HL-60/S4 (cell line): Measurements from ENCODE around the gene RNGTT.
"Not testable (repeated sequence)": the region's sequence is repeated elsewhere in the genome, so short reads cannot be mapped to it uniquely, and the experiment has no call there.

Experiments
- in situ Hi-C: fragments of 300-500 bp; cut with MboI; formaldehyde crosslinking; loops from 2 replicates; pipeline ENCODE4 v1.14.3; 2022; ENCODE audit warnings: low sequenced_read_pairs

RNGTT gene

DNA sequence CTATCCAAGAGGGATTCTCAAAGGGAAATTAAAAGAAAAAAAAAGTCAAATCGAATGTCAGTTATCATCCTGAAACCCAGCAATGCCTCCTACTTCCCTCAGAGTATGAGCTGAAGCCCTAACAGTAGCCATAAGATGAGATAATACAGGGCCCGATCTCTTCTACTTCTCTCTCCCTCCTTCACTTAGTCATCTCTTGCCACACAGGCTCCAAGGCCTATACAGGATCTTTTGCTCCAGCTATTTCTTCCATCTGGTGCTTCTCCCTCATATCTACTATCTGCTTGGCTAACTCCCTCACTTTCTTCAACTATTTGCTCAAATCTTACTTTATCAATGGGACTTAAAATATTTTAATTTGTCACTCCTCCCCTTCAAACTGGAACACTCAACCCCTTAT is 215.3 kb downstream of the RNGTT start:
- in situ Hi-C loops: no loop called here

DNA sequence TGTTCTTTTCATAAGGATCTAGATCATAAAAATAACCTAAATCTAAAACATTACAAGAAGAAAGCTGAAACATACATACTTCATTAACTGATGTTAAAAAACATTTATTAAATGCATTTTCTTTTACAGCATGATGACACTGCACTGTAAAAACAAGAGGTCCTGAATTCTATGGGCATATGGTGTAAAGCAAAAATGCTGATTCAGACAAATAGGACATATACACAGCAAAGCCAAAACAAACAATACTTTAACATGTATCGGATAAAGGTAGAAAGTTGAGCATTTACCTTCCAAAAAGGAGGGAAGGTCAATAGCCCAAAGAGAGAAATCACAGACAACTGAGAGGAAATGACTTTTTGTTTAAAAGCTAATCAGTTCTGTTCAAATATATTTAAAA is 221.5 kb downstream of the RNGTT start:
- in situ Hi-C loops: no loop called here

DNA sequence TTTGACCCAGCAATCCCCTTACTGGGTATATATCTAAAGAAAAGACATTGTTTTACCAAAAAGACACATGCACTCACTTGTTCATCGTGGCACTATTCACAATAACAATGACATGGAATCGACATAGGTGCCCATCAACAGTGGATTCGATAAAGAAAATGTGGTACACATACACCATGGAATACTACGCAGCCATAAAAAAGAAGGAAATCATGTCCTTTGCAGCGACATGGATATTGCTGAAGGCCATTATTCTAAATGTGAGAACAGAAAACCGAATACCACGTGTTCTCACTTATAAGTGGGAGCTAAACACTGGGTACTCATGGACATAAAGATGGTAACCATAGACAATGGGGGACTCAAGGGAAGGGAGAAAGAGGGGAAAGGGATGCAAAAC is 222.3 kb downstream of the RNGTT start:
- in situ Hi-C loops: no loop called here

DNA sequence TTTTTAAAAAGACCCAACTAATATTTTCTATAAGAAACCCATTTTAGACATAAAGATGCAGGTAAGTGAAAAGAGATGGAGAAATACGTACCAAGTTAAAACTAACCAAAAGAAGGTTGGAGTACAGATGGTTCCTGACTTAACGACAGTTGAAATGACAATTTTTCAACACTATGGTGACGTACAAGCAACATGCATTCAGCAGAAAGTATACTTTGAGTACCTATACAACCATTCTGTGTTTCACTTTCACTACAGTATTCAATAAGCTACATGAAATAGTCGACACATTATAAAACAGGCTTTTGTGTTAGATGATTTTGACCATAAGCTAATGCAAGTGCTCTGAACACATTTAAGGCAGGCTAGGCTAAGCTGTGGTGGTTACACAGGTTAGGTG is 228.9 kb downstream of the RNGTT start:
- in situ Hi-C loops: no loop called here

DNA sequence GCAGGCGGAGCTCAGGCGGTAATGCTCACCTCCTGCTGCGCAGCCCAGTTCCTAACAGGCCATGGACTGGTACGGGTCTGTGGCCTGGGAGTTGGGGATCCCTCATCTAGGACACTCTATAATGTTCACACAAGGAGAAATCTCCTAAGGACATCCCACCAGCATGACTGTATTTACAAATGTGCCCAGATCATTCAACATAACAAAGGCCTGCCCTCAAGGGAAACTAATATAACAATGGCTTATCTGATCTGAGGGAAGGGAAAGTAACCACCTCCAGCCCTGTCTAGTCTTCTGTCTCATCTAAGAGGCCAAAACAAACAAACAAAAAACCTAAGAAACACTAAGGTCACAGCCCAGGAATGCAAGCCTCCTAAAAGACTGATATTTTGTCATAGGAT is 232.8 kb downstream of the RNGTT start:
- in situ Hi-C loops: no loop called here

DNA sequence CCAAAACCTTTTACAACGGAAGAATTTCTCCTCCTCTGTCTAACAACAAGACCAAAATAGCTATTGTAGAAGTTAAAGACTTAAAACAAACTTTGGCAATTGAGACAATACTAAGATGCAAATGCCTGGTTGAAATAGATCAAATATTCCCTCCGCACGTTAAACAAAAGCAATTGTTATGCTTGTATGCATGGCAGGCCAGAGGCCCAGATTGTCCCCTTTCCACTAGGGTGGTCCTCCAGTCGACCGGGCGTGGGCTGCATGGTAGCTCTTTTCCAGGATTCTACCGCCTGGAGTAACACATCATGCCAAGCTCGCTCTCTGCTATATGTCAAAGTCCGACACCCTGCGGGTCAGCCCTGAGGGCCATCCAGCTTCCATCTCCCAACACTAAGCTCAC is 234.7 kb downstream of the RNGTT start:
- in situ Hi-C loops: no loop called here

DNA sequence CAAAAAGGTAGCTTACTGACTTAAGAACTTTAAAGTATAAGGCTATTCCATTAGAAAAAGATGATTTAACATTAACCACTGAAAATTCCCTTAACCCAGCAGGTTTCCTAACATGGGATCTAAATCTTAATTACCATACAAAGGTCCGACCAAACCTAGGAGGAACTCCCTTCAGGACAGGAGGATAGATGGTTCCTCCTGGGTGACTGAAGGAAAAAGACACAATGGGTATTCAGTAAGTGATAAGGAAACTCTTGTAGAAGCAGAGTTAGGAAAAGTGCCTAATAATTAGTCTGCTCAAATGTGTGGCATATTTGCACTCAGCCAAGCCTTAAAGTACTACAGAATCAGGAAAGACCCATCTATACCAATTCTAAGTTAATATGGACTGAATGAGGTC is 237.0 kb downstream of the RNGTT start:
- in situ Hi-C loops: not testable (repeated sequence)

DNA sequence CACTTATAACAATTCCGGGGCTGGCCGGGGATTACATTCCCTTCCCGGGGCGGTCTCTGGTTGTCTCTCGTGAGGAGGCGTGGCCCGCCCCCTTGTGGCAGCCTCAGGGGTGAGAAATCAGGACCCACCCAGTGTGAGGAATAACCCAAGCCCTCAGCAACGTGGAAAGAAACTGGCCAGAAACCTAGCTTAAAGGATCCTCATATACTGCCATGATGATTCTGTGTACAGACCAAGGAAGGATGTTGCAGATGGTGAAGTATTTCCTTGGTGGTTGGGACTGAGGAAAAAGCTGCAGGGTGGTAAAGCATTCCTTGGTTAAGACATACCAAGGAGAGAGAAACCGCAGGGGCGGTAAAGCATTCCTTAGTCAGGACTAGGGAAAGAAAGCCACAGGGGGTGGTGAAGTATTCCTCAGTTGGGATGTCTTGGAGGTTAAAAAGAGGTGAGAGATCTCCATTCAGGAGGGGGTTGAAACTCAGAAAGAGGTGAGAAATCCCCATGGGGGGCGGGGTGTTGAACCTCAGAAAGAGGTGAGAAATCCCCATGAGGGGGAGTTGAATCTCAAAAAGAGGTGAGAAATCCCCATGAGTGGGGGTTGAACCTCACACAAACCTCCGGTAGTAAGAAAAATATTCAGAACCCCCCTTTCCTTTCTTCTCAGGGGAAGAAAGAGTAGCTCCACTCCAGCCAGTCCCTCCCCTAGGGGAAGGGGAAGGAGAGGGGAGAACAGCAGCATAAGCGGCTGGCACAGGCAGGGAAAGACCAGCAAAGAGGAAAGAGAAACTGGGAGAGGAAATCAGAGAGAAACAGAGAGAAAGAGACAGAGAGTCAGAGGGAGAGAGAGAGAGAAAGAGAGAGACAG is 238.1 kb downstream of the RNGTT start:
- in situ Hi-C loops: no loop called here

DNA sequence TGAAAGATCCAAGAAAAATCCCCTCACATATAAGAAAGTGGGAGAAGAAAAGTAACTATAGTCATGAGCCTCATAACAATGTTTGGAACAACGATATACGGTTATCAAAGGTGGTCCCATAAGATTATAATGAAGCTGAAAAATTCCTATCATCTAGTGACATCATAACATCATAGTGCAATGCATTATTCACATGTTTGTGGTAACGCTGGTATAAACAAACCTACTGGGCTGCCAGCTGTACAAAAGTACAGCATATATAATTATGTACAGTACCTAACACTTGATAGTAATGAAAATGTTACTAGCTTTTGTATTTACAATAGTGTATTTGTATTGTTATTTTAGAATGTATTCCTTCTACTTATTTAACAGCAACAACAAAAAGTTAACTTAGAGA is 240.7 kb downstream of the RNGTT start:
- in situ Hi-C loops: no loop called here

DNA sequence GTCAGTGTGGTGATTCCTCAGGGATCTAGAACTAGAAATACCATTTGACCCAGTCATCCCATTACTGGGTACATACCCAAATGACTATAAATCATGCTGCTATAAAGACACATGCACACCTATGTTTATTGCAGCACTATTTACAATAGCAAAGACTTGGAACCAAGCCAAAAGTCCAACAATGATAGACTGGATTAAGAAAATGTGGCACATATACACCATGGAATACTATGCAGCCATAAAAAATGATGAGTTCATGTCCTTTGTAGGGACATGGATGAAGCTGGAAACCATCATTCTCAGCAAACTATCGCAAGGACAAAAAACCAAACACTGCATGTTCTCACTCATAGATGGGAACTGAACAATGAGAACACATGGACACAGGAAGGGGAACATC is 247.0 kb downstream of the RNGTT start:
- in situ Hi-C loops: not testable (repeated sequence)

DNA sequence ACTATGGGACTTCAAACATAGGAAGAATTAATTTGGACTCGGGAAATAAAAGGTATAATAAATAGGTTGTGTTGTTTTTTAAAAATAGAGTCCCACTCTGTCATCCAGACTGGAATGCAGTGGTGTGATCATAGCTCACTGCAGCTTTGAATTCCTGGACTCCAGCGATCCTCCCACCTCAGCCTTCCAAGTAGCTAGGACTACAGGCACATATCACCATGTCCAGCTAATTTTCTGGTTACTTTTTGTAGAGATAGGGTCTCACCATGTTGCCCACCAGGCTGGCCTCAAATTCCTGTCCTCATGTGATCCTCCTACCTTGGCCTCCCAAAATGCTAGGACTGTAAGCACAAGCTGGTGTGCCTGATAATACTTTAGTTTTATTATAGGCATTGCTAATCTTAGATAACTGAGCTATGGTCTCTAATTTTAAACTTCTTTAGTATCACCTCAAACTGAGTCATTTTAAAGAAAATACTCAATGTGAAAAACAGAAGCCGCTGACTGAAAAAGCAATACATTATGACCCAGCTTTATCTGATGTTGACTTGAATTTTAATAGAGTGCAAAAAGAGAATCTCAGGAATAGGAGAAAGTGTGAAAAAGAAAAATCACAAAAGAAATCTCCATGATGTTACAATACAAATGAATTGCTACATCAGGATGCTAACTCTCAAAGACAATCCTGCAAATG is 251.0 kb downstream of the RNGTT start:
- in situ Hi-C loops: no loop called here

DNA sequence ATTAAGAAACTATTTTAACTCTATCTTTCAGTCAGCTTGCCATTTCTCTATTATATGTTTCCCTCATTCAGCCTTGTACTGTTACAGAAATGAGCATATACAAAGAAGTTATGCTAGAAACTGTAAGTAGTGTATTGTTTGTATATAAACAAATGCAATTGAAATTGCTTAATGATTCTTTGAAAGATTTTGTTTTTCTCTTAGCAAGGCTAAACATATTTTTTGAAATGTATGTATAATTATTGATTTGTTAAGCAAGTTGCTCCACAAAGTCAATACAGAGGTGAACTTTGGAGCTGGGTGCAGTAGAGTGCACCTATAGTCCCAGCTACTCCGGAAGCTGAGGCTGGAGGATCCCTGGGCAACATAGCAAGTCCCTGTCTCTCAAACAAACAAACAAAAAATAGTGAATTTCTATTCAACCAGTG is 253.6 kb downstream of the RNGTT start:
- in situ Hi-C loops: no loop called here

DNA sequence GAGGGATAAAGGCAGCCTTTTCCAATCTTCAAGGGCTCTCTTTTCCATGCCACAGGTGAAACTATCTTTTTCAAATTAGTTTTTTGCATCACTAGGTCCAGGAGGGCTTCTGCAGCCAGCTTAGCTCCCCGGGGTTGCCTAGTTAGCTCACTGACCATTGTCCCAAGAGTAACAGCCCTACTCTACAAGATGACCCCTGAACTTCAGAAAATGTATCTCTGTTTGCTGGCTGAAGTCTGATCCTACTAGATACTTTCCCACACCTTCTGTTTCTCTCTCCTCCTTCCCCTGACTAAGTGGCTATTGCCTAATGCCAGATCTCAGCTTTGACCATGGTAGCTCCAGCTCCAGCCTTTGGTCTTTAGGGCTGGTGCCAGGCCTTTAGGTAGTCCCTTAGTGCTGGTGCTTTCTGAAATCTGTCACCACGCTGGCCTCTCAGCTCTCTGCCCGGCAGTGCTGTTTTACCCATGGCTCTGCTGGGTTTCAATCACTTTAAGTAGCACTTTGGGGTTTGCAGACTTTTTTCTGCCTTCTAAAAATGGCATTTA is 255.1 kb downstream of the RNGTT start:
- in situ Hi-C loops: no loop called here

DNA sequence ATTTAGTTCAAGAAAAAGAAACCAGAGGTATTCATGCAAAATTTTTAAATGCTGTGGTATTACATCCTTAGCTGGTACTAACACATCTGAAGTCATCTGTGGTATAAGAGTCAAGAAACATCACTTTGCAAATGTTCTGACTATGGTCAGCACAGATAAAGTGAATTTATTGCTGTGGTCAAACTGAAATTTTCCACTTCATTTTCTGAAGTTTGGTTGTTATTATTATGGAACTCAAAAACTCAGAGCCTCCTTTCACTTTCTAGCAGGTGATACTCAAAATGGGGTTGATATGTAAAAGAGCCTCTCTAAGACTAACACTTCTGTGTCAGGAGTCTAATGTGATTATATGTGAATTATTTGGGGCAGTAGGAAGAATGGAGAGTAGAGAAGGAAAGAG is 257.8 kb downstream of the RNGTT start:
- in situ Hi-C loops: no loop called here

DNA sequence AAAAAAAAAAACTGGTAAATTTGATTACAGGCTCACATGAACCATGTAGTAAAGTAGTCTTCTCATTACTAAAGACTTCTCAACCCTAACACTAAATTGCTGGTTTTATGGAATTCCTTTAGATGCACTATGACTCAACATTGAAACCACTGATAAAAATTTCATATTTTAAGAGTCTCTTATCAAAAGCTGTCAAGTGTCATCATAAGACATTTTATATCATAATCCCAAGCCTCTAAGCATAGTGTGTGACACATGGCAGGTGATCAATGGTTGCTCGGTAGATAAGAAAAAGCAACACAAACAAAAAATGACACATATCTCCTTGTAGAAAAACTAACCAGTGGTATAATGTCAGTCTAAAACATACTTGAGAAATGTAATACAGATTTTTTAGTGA is 258.4 kb downstream of the RNGTT start:
- in situ Hi-C loops: no loop called here

DNA sequence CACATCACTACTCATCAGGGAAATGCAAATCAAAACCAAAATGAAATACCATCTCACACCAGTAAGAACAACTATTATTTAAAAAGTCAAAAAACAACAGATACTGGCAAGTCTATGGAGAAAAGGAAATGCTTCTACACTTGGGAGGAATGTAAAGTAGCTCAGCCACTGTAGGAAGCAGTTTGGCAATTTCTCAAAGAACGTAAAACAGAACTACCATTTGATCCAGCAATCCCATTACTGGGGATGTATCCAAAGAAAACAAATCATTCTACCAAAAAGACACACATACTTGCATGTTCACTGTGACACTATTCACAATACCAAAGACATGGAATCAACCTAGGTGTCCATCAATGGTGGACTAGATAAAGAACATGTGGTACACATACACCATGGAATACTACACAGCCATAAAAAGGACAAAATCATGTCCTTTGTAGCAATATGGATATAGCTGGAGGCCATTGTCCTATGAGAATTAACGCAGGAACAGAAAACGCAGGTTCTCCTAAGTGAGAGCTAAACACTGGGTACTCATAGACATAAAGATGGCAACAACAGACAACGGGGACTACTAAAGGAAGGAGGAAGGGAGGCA is 260.4 kb downstream of the RNGTT start:
- in situ Hi-C loops: no loop called here

DNA sequence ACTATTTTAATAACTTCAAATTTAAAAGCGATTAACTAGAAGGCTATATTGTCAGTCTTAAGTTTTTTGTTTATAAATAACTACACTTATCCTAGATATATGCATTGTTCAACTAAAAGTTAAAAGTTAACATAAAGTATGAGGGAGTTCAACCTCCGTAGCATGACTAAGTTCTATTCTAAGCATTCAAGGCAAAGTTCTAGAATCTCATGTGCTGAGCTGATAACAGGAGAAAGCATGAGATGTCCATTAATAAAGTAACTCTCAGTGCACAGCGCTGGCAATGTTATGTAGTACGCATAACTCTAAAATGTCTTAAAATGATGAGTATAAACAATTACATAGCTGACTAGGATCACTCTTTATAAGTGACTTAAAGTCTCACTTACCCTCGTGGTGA is 264.8 kb downstream of the RNGTT start:
- in situ Hi-C loops: no loop called here

DNA sequence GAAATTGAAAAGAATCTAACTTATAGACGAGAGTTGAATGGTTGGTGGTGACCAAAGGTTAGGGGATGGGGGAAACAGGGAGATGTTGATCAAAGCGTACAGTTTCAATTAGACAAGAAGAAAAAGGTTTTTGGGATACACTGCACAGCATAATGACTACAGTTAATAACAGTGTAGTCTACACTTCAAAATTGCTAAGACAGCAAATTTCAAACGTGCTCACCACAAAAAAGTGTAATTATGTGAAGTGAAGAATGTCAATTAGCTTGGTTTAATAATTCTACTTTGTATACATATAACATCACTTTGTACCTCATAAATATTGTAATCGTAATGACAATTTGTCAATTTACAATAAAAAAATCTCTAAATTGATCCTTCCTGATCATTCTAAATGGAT is 267.5 kb downstream of the RNGTT start:
- in situ Hi-C loops: no loop called here

DNA sequence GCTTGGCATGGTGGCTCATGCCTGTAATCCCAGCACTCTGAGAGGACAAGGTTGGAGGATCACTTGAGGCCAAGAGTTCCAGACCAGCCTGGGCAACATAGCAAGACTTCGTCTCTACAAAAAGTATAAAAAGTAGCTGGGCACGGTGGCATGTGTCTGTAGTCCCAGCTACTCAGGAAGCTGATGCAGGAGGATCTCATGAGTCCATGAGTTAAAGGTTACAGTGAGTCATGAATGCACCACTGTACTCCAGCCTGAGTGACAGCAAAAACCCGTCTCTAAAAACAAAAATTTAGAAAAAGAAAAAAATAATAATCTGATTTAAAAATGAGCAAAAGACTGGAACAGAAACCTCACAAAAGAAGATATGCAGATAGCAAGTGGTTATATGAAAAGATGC is 279.7 kb downstream of the RNGTT start:
- in situ Hi-C loops: no loop called here

DNA sequence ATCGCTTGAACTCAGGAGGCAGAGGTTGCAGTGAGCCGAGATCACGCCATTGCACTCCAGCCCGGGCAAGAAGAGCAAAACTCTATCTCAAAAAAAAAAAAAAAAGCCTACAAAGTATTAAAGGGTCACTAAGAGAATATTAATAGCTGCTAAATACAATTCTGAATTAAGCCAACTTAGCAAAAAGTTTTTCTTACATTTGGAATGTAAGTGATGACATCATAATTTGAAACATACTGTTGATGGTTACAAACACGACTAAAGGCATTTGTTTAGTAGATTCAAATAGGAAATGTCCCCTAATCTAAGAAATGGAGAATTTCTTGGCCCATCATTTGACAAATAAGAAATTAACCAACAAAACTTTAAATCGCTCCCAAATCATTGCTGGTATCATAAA is 282.8 kb downstream of the RNGTT start:
- in situ Hi-C loops: no loop called here

DNA sequence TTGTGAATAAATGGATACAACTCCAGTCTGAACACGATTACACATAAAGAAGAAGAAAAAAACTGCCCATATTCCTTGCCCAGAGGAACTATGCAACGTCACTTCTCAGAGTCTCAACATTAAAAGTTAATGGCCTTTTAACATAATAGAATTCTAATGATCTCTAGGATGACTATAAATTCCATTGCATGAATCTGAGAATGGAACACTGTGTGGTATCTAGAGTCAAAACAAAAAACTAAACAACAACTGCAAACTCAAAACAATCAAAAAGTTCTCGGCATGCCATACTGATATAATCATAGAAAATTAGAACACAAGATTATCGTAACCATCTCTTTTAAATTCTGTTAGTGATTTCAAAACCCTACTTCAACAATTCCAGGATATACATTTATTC is 283.6 kb downstream of the RNGTT start:
- in situ Hi-C loops: no loop called here

DNA sequence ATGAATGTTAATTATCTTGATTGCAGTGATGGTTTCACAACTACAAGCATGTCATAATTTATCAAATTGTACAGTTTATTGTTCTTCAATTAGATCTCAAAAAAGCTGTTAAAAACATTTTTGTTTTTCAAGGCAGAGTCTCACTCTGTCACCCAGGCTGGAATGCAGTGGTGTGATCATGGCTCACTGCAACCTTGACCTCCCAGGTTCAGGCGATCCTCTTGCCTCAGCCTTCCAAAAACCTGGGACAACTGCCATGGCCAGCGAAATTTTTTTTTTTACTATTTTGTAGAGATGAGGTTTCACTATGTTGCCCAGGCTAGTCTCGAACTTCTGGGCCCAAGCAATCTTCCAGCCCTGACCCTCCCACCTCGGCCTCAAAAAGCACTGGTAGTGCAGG is 286.1 kb downstream of the RNGTT start:
- in situ Hi-C loops: no loop called here
